WERI-Rb-1 (cell line): ENCODE data around the gene LKAAEAR1.

ENCODE experiments used
- DNase-seq: peaks from one replicate; pipeline ENCODE4 v3.0.0-alpha.2; 2020
- H3K27ac ChIP-seq: fragments of 250-450 bp; sonication (Bioruptor Pico); 2 replicates; pipeline ENCODE4 v1.5.1; 2020; ENCODE audit warnings: mild to moderate bottlenecking, moderate library complexity
- H3K27me3 ChIP-seq: fragments of 250-450 bp; sonication (Bioruptor Pico); 2 replicates; pipeline ENCODE4 v1.5.1; 2021; ENCODE audit warnings: mild to moderate bottlenecking, low read depth, moderate library complexity; ENCODE audit not compliant: insufficient read depth, severe bottlenecking
- H3K36me3 ChIP-seq: fragments of 250-450 bp; sonication (Bioruptor Pico); 2 replicates; pipeline ENCODE4 v1.5.1; 2020; ENCODE audit warnings: mild to moderate bottlenecking, moderate library complexity
- H3K4me3 ChIP-seq: 2 replicates; pipeline ENCODE4 v1.5.1; 2011; ENCODE audit warnings: low read depth, mild to moderate bottlenecking, control low read depth, low read length
- H3K9me3 ChIP-seq: fragments of 250-450 bp; sonication (Bioruptor Pico); 2 replicates; pipeline ENCODE4 v1.5.1; 2021; ENCODE audit warnings: mild to moderate bottlenecking, moderate library complexity; ENCODE audit not compliant: severe bottlenecking
- TF ChIP-seq, protein P1 (sequence below): IDR thresholded peaks from 2 replicates; pipeline ENCODE4 v1.5.1; 2011; ENCODE audit warnings: low read depth, mild to moderate bottlenecking, control low read depth, inconsistent platforms, low read length

Gene LKAAEAR1

DNA sequence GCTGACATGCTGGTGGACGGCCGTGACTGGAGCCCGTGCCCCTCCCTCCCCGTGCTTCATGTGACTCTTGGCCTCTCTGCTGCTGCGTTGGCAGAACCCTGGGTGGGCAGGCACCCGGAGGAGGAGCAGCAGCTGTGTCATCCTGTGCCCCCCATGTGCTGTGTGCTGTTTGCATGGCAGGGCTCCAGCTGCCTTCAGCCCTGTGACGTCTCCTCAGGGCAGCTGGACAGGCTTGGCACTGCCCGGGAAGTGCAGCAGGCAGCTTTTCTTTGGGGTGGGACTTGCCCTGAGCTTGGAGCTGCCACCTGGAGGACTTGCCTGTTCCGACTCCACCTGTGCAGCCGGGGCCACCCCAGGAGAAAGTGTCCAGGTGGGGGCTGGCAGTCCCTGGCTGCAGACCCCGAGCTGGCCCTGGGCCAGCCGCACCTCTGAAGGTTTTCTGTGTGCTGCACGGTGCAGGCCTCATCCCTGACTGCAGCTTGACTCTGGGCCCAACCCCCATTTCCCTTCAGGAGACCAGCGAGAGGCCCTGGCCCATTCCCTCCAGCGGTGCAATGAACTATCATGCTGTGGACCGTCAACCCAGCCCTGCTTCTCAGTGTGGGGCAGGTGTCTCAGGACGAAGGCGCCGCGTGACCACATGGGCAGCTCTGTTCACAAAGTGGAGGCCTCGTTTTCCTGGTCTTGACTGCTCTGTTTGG is 15.0 kb upstream of the LKAAEAR1 start:
- Histone ChIP-seq H3K27me3 (no peaks in the 10 kb centered on the region), H3K4me3 (no peak overlapping the region), H3K36me3 (no peaks in the 10 kb centered on the region), H3K27ac (no peak overlapping the region), H3K9me3 (no peaks in the 10 kb centered on the region)
- DNase-seq = no peak
- TF ChIP-seq, protein P1, sequence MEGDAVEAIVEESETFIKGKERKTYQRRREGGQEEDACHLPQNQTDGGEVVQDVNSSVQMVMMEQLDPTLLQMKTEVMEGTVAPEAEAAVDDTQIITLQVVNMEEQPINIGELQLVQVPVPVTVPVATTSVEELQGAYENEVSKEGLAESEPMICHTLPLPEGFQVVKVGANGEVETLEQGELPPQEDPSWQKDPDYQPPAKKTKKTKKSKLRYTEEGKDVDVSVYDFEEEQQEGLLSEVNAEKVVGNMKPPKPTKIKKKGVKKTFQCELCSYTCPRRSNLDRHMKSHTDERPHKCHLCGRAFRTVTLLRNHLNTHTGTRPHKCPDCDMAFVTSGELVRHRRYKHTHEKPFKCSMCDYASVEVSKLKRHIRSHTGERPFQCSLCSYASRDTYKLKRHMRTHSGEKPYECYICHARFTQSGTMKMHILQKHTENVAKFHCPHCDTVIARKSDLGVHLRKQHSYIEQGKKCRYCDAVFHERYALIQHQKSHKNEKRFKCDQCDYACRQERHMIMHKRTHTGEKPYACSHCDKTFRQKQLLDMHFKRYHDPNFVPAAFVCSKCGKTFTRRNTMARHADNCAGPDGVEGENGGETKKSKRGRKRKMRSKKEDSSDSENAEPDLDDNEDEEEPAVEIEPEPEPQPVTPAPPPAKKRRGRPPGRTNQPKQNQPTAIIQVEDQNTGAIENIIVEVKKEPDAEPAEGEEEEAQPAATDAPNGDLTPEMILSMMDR = no peak

GRCh38 chr20:64098471-64099013 is 14.3 kb upstream of the LKAAEAR1 start:
- Histone ChIP-seq H3K9me3 (no peaks in the 10 kb centered on the region), H3K27ac (no peak overlapping the region), H3K27me3 (no peaks in the 10 kb centered on the region), H3K36me3 (no peaks in the 10 kb centered on the region), H3K4me3 (no peak overlapping the region)
- no peak for DNase-seq
- TF ChIP-seq, protein P1 = no peak

DNA sequence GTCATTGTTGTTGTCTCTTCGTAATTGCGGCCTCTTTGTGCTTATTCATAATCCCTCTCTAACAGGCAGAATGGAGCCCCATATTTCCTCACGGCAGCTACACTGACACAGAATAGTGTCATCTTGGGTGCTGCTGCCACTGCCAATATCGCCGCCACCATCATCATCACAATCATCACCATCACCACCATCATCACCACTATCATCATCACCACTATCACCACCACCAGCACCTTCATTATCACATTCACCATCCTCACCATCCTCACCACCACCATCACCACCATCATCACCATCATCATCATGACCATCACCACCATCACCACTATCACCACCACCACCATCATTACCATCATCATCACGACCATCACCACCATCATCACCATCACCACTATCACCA is 12.3 kb upstream of the LKAAEAR1 start:
- DNase-seq = no peak
- Histone ChIP-seq H3K27me3 (no peaks in the 10 kb centered on the region), H3K9me3 (no peaks in the 10 kb centered on the region), H3K36me3 (no peaks in the 10 kb centered on the region), H3K4me3 (no peak overlapping the region), H3K27ac (no peak overlapping the region)
- TF ChIP-seq, protein P1 = no peak

GRCh38 chr20:64095927-64096326 is 11.7 kb upstream of the LKAAEAR1 start:
- DNase-seq = no peak
- TF ChIP-seq, protein P1 = no peak
- no peaks in the 10 kb centered on the region for H3K36me3 ChIP-seq
- H3K9me3 ChIP-seq = no peaks in the 10 kb centered on the region
- H3K4me3 ChIP-seq = no peak overlapping the region
- no peak overlapping the region for H3K27ac ChIP-seq
- no peaks in the 10 kb centered on the region for H3K27me3 ChIP-seq

- TF ChIP-seq, protein P1 = no peak
- no peaks in the 10 kb centered on the region for H3K36me3 ChIP-seq
These were observed 11.3 kb upstream of the LKAAEAR1 start for GRCh38 chr20:64095455-64095854.

More at GRCh38 chr20:64095455-64095854, 11.3 kb upstream of the LKAAEAR1 start:
- Histone ChIP-seq H3K27ac (no peak overlapping the region), H3K9me3 (no peaks in the 10 kb centered on the region), H3K27me3 (no peaks in the 10 kb centered on the region), H3K4me3 (no peak overlapping the region)
- no peak for DNase-seq
